Dendritic cell treated with granulocyte-macrophage colony-stimulating factor and Interleukin-4, amounts not matched to agents 40 ng/mL and 50 ng/mL, for 4 days (primary cell): ENCODE measurements around the gene PRR5L.
"Not testable (repeated sequence)": the region's sequence is repeated elsewhere in the genome, so short reads cannot be mapped to it uniquely, and the experiment has no call there.

Source experiments
- H3K27ac Mint-ChIP-seq: one replicate; pipeline ENCODE4 v1.8.0; 2022; ENCODE audit warnings: mild to moderate bottlenecking, mixed read lengths
- H3K27me3 Mint-ChIP-seq: one replicate; pipeline ENCODE4 v1.8.0; 2022; ENCODE audit warnings: mild to moderate bottlenecking, mixed read lengths
- H3K36me3 Mint-ChIP-seq: one replicate; pipeline ENCODE4 v1.8.0; 2022; ENCODE audit warnings: low read depth, mixed read lengths
- H3K4me1 Mint-ChIP-seq: one replicate; pipeline ENCODE4 v1.8.0; 2022; ENCODE audit warnings: low read depth, mixed read lengths
- H3K4me3 Mint-ChIP-seq: one replicate; pipeline ENCODE4 v1.8.0; 2022; ENCODE audit warnings: mild to moderate bottlenecking, moderate library complexity, mixed read lengths
- H3K9me3 Mint-ChIP-seq: one replicate; pipeline ENCODE4 v1.8.0; 2022; ENCODE audit warnings: mixed read lengths
- intact Hi-C: fragments of 100-400 bp; cut with micrococcal nuclease; formaldehyde crosslinking; loops from one replicate; pipeline ENCODE4 v1.15.0; 2022

Gene PRR5L

GRCh38 chr11:36324956-36325355, 28.9 kb downstream of the PRR5L start:
- H3K27me3 Mint-ChIP-seq, H3K36me3 Mint-ChIP-seq, H3K4me1 Mint-ChIP-seq, H3K27ac Mint-ChIP-seq, intact Hi-C loops, H3K4me3 Mint-ChIP-seq, H3K9me3 Mint-ChIP-seq: not testable (repeated sequence)

GRCh38 chr11:36325403-36325802, 29.3 kb downstream of the PRR5L start:
- H3K27me3 Mint-ChIP-seq, H3K36me3 Mint-ChIP-seq, H3K9me3 Mint-ChIP-seq, H3K27ac Mint-ChIP-seq, H3K4me3 Mint-ChIP-seq, H3K4me1 Mint-ChIP-seq, intact Hi-C loops: not testable (repeated sequence)

- no peaks in the 10 kb centered on the region for H3K4me1 Mint-ChIP-seq
- H3K9me3 Mint-ChIP-seq, result no peaks in the 10 kb centered on the region
- peaks cover 9% of the 10 kb centered on the region for H3K27me3 Mint-ChIP-seq
- H3K36me3 Mint-ChIP-seq, result no peaks in the 10 kb centered on the region
- no peak overlapping the region for H3K27ac Mint-ChIP-seq
- intact Hi-C loops, result no loop called here
- no peak overlapping the region for H3K4me3 Mint-ChIP-seq
Observed at GRCh38 chr11:36326524-36327419, 30.7 kb downstream of the PRR5L start.

- Mint-ChIP-seq H3K4me1 (peaks cover 5% of the 10 kb centered on the region), H3K27me3 (peaks cover 12% of the 10 kb centered on the region), H3K27ac (no peak overlapping the region), H3K4me3 (no peak overlapping the region), H3K36me3 (no peaks in the 10 kb centered on the region), H3K9me3 (no peaks in the 10 kb centered on the region)
- intact Hi-C loops, result no loop called here
Observed at GRCh38 chr11:36328966-36329673, 33.0 kb downstream of the PRR5L start.

- no peak overlapping the region for H3K27ac Mint-ChIP-seq
- intact Hi-C loops, result no loop called here
- H3K9me3 Mint-ChIP-seq, result no peaks in the 10 kb centered on the region
- H3K36me3 Mint-ChIP-seq, result no peaks in the 10 kb centered on the region
- H3K4me1 Mint-ChIP-seq, result peaks cover 5% of the 10 kb centered on the region
- peaks cover 7% of the 10 kb centered on the region for H3K27me3 Mint-ChIP-seq
- no peak overlapping the region for H3K4me3 Mint-ChIP-seq
Observed at GRCh38 chr11:36330411-36330810, 34.3 kb downstream of the PRR5L start.

GRCh38 chr11:36333468-36333867, 37.4 kb downstream of the PRR5L start:
- intact Hi-C loops, result no loop called here
- no peaks in the 10 kb centered on the region for H3K36me3 Mint-ChIP-seq
- H3K4me1 Mint-ChIP-seq, result peaks cover 5% of the 10 kb centered on the region
- H3K27me3 Mint-ChIP-seq, result peaks cover 5% of the 10 kb centered on the region
- H3K4me3 Mint-ChIP-seq, result no peak overlapping the region
- H3K27ac Mint-ChIP-seq, result no peak overlapping the region
- H3K9me3 Mint-ChIP-seq, result no peaks in the 10 kb centered on the region

GRCh38 chr11:36333897-36334296, 37.8 kb downstream of the PRR5L start:
- no peak overlapping the region for H3K4me3 Mint-ChIP-seq
- H3K9me3 Mint-ChIP-seq, result no peaks in the 10 kb centered on the region
- intact Hi-C loops, result no loop called here
- H3K27me3 Mint-ChIP-seq, result peaks cover 5% of the 10 kb centered on the region
- H3K27ac Mint-ChIP-seq, result no peak overlapping the region
- no peaks in the 10 kb centered on the region for H3K36me3 Mint-ChIP-seq
- peaks cover 5% of the 10 kb centered on the region for H3K4me1 Mint-ChIP-seq

- Mint-ChIP-seq H3K4me1 (no peaks in the 10 kb centered on the region), H3K36me3 (no peaks in the 10 kb centered on the region), H3K27ac (no peak overlapping the region), H3K27me3 (peaks cover 12% of the 10 kb centered on the region), H3K9me3 (no peaks in the 10 kb centered on the region), H3K4me3 (no peak overlapping the region)
- intact Hi-C loops, result no loop called here
Observed at GRCh38 chr11:36339888-36340287, 43.8 kb downstream of the PRR5L start.

GRCh38 chr11:36340897-36341296, 44.8 kb downstream of the PRR5L start:
- H3K36me3 Mint-ChIP-seq, result no peaks in the 10 kb centered on the region
- peaks cover 14% of the 10 kb centered on the region for H3K27me3 Mint-ChIP-seq
- no peaks in the 10 kb centered on the region for H3K4me1 Mint-ChIP-seq
- intact Hi-C loops, result no loop called here
- no peak overlapping the region for H3K27ac Mint-ChIP-seq
- H3K4me3 Mint-ChIP-seq, result no peak overlapping the region
- no peaks in the 10 kb centered on the region for H3K9me3 Mint-ChIP-seq

- no peaks in the 10 kb centered on the region for H3K36me3 Mint-ChIP-seq
- H3K27ac Mint-ChIP-seq, result no peak overlapping the region
- no peak overlapping the region for H3K4me3 Mint-ChIP-seq
- intact Hi-C loops, result no loop called here
- no peaks in the 10 kb centered on the region for H3K4me1 Mint-ChIP-seq
- no peaks in the 10 kb centered on the region for H3K9me3 Mint-ChIP-seq
- peaks cover 14% of the 10 kb centered on the region for H3K27me3 Mint-ChIP-seq
Observed at GRCh38 chr11:36341915-36342314, 45.8 kb downstream of the PRR5L start.

- H3K27me3 Mint-ChIP-seq, result peaks cover 14% of the 10 kb centered on the region
- no peaks in the 10 kb centered on the region for H3K9me3 Mint-ChIP-seq
- intact Hi-C loops, result no loop called here
- no peaks in the 10 kb centered on the region for H3K4me1 Mint-ChIP-seq
- no peak overlapping the region for H3K4me3 Mint-ChIP-seq
- no peak overlapping the region for H3K27ac Mint-ChIP-seq
- H3K36me3 Mint-ChIP-seq, result no peaks in the 10 kb centered on the region
Observed at GRCh38 chr11:36342327-36342726, 46.2 kb downstream of the PRR5L start.

GRCh38 chr11:36343436-36343835, 47.3 kb downstream of the PRR5L start:
- intact Hi-C loops, result no loop called here
- Mint-ChIP-seq H3K9me3 (no peaks in the 10 kb centered on the region), H3K27ac (no peak overlapping the region), H3K4me3 (no peak overlapping the region), H3K4me1 (no peaks in the 10 kb centered on the region), H3K36me3 (no peaks in the 10 kb centered on the region), H3K27me3 (peaks cover 16% of the 10 kb centered on the region)

- Mint-ChIP-seq H3K36me3 (no peaks in the 10 kb centered on the region), H3K27ac (peak overlapping the region; percentile 5), H3K4me3 (no peak overlapping the region), H3K9me3 (no peaks in the 10 kb centered on the region), H3K27me3 (peaks cover 12% of the 10 kb centered on the region), H3K4me1 (peaks cover 5% of the 10 kb centered on the region)
- intact Hi-C loops, result no loop called here
Observed at GRCh38 chr11:36345084-36345511, 49.0 kb downstream of the PRR5L start.

GRCh38 chr11:36345535-36346141, 49.5 kb downstream of the PRR5L start:
- intact Hi-C loops, result no loop called here
- Mint-ChIP-seq H3K9me3 (no peaks in the 10 kb centered on the region), H3K4me3 (no peak overlapping the region), H3K27ac (no peak overlapping the region), H3K36me3 (no peaks in the 10 kb centered on the region), H3K4me1 (peaks cover 9% of the 10 kb centered on the region), H3K27me3 (peaks cover 12% of the 10 kb centered on the region)
